HT1080 (cell line): ENCODE measurements around the gene HAPLN2. TPM values are rescaled to one million over a fixed set of nuclear protein-coding genes. Genes with fewer than 3 reads are reported as not detected.
"Not testable (repeated sequence)": the region's sequence is repeated elsewhere in the genome, so short reads cannot be mapped to it uniquely, and the experiment has no call there.

Experiments
- DNase-seq: peaks from one replicate; pipeline ENCODE4 v3.0.0-alpha.2; 2015; ENCODE audit warnings: low read depth
- total RNA-seq: library from RNA; depleted of rRNA; stranded (reverse); fragments of >200 nt; shearing (Covaris generic); gene quantifications from 2 replicates; pipeline ENCODE4 v1.2.3, GENCODE V29; 2014

HAPLN2 gene
- total RNA-seq, 1 experiment from 2014 or later: not detected

GRCh38 chr1:156591432-156592157 lies 27.6 kb upstream of the HAPLN2 start, which contains the start of gene NAXE:
TSS of gene NAXE (plus strand) at chr1:156591776. CDS start at chr1:156591805, 29 bp downstream.
- peak; percentile 63 for DNase-seq

GRCh38 chr1:156592158-156592909 lies 26.9 kb upstream of the HAPLN2 start:
- DNase-seq: no peak

GRCh38 chr1:156592910-156593660 lies 26.1 kb upstream of the HAPLN2 start:
- no peak for DNase-seq

- no peak for DNase-seq
Measured at GRCh38 chr1:156593661-156593989, 25.6 kb upstream of the HAPLN2 start.

- DNase-seq: no peak
Measured at GRCh38 chr1:156594190-156594589, 25.0 kb upstream of the HAPLN2 start.

- no peak for DNase-seq
Measured at GRCh38 chr1:156595016-156595415, 24.2 kb upstream of the HAPLN2 start.

GRCh38 chr1:156596426-156596825 lies 22.8 kb upstream of the HAPLN2 start:
- DNase-seq: no peak

- DNase-seq: no peak
Measured at GRCh38 chr1:156598125-156598524, 21.1 kb upstream of the HAPLN2 start.

GRCh38 chr1:156598731-156599432 lies 20.3 kb upstream of the HAPLN2 start:
- DNase-seq: no peak

- peak; percentile 46 for DNase-seq
Measured at GRCh38 chr1:156599811-156600210, 19.4 kb upstream of the HAPLN2 start.

- DNase-seq: no peak
Measured at GRCh38 chr1:156600733-156601121, 18.5 kb upstream of the HAPLN2 start.

- peak; percentile 87 for DNase-seq
Measured at GRCh38 chr1:156601122-156601830, 17.9 kb upstream of the HAPLN2 start, which contains the start of gene GPATCH4. TSS of gene GPATCH4 (minus strand) at chr1:156601479.

- no peak for DNase-seq
Measured at GRCh38 chr1:156601892-156602291, 17.3 kb upstream of the HAPLN2 start.

- no peak for DNase-seq
Measured at GRCh38 chr1:156602557-156602993, 16.6 kb upstream of the HAPLN2 start.

- not testable (repeated sequence) for DNase-seq
Measured at GRCh38 chr1:156607344-156607743, 11.9 kb upstream of the HAPLN2 start.

- peak; percentile 68 for DNase-seq
Measured at GRCh38 chr1:156608036-156608674, 11.1 kb upstream of the HAPLN2 start.

- no peak for DNase-seq
Measured at GRCh38 chr1:156608981-156609380, 10.2 kb upstream of the HAPLN2 start.

- DNase-seq: not testable (repeated sequence)
Measured at GRCh38 chr1:156610072-156610471, 9.1 kb upstream of the HAPLN2 start.

- DNase-seq: no peak
Measured at GRCh38 chr1:156612666-156613065, 6.5 kb upstream of the HAPLN2 start.

GRCh38 chr1:156615946-156616345 lies 3.3 kb upstream of the HAPLN2 start:
- DNase-seq: no peak
